H9 (cell line): Measurements from ENCODE around the gene CGB5. TPM values are rescaled to one million over a fixed set of nuclear protein-coding genes. Genes with fewer than 3 reads are reported as not detected.
A peak's percentile ranks its signal among the peaks of the same experiment; 100 is the strongest.

Experiments
- DNase-seq: peaks from one replicate; pipeline ENCODE4 v3.0.0-alpha.2; 2017
- H2AFZ ChIP-seq: one replicate; pipeline ENCODE4 v1.6.1; 2013; ENCODE audit warnings: mild to moderate bottlenecking, low read length, control low read depth, moderate library complexity
- H2AK5ac ChIP-seq: 2 replicates; pipeline ENCODE4 v1.6.1; 2013; ENCODE audit warnings: low read length, control low read depth, mixed read lengths; ENCODE audit not compliant: insufficient read length
- H2BK120ac ChIP-seq: one replicate; pipeline ENCODE4 v1.6.1; 2013; ENCODE audit warnings: low read depth, mild to moderate bottlenecking, low read length, control low read depth, inconsistent platforms; ENCODE audit not compliant: poor library complexity, severe bottlenecking
- H2BK12ac ChIP-seq: 2 replicates; pipeline ENCODE4 v1.6.1; 2013; ENCODE audit warnings: low read length, control low read depth, mixed read lengths, low read depth; ENCODE audit not compliant: insufficient read length
- H2BK15ac ChIP-seq: 2 replicates; pipeline ENCODE4 v1.6.1; 2013; ENCODE audit warnings: low read depth, low read length, control low read depth
- H2BK20ac ChIP-seq: one replicate; pipeline ENCODE4 v1.6.1; 2013; ENCODE audit warnings: low read depth, mild to moderate bottlenecking, low read length, control low read depth, inconsistent platforms; ENCODE audit not compliant: poor library complexity, severe bottlenecking
- H2BK5ac ChIP-seq: 2 replicates; pipeline ENCODE4 v1.6.1; 2013; ENCODE audit warnings: low read length, control low read depth, mixed read lengths; ENCODE audit not compliant: insufficient read length
- H3K14ac ChIP-seq: 2 replicates; pipeline ENCODE4 v1.6.1; 2013; ENCODE audit warnings: low read length, control low read depth; ENCODE audit not compliant: insufficient read depth
- H3K18ac ChIP-seq: 2 replicates; pipeline ENCODE4 v1.6.1; 2013; ENCODE audit warnings: low read depth, mild to moderate bottlenecking, mixed read lengths, low read length, control low read depth; ENCODE audit not compliant: insufficient read length
- H3K23ac ChIP-seq: 2 replicates; pipeline ENCODE4 v1.6.1; 2013; ENCODE audit warnings: low read length, control low read depth, mixed read lengths, low read depth; ENCODE audit not compliant: insufficient read length
- H3K23me2 ChIP-seq: 2 replicates; pipeline ENCODE4 v1.6.1; 2013; ENCODE audit warnings: low read depth, mild to moderate bottlenecking, mixed read lengths, low read length, control low read depth; ENCODE audit not compliant: insufficient read length, poor library complexity, severe bottlenecking
- H3K27ac ChIP-seq: 2 replicates; pipeline ENCODE4 v1.5.1; 2013; ENCODE audit warnings: low read length, control low read depth, mixed read lengths, low read depth; ENCODE audit not compliant: insufficient read length
- H3K27me3 ChIP-seq: 2 replicates; pipeline ENCODE4 v1.6.1; 2013; ENCODE audit warnings: low read length, control low read depth, inconsistent platforms; ENCODE audit not compliant: insufficient read depth
- H3K4ac ChIP-seq: 2 replicates; pipeline ENCODE4 v1.6.1; 2013; ENCODE audit warnings: low read depth, mild to moderate bottlenecking, control low read depth, inconsistent platforms, low read length, moderate library complexity
- H3K4me1 ChIP-seq: 2 replicates; pipeline ENCODE4 v1.6.1; 2013; ENCODE audit warnings: low read length, control low read depth, inconsistent platforms; ENCODE audit not compliant: insufficient read depth
- H3K4me2 ChIP-seq: 2 replicates; pipeline ENCODE4 v1.6.1; 2013; ENCODE audit warnings: low read length, control low read depth, mixed read lengths; ENCODE audit not compliant: insufficient read length, insufficient read depth
- H3K56ac ChIP-seq: 2 replicates; pipeline ENCODE4 v1.6.1; 2013; ENCODE audit warnings: low read depth, mild to moderate bottlenecking, mixed read lengths, low read length, control low read depth; ENCODE audit not compliant: insufficient read length
- H3K79me1 ChIP-seq: 2 replicates; pipeline ENCODE4 v1.6.1; 2013; ENCODE audit warnings: low read depth, mild to moderate bottlenecking, moderate library complexity, low read length, control low read depth, inconsistent platforms; ENCODE audit not compliant: insufficient read depth, poor library complexity, severe bottlenecking
- H3K79me2 ChIP-seq: 2 replicates; pipeline ENCODE4 v1.6.1; 2013; ENCODE audit warnings: low read length, control low read depth, inconsistent platforms; ENCODE audit not compliant: insufficient read depth
- H3K9ac ChIP-seq: 2 replicates; pipeline ENCODE4 v1.6.1; 2013; ENCODE audit warnings: low read length, control low read depth, mixed read lengths; ENCODE audit not compliant: insufficient read length; ENCODE audit errors: extremely low read depth
- H3K9me3 ChIP-seq: one replicate; pipeline ENCODE4 v1.6.1; 2013; ENCODE audit warnings: low read depth, low read length, inconsistent platforms; ENCODE audit not compliant: control insufficient read depth
- H3T11ph ChIP-seq: one replicate; pipeline ENCODE4 v1.6.1; 2013; ENCODE audit warnings: mild to moderate bottlenecking, low read length, control low read depth, inconsistent platforms
- H4K20me1 ChIP-seq: one replicate; pipeline ENCODE4 v1.6.1; 2013; ENCODE audit not compliant: control insufficient read depth, insufficient read length, insufficient read depth
- H4K5ac ChIP-seq: 2 replicates; pipeline ENCODE4 v1.6.1; 2013; ENCODE audit warnings: low read depth, mild to moderate bottlenecking, mixed read lengths, low read length, control low read depth; ENCODE audit not compliant: insufficient read length
- H4K8ac ChIP-seq: replicated peaks from 2 replicates; pipeline ENCODE4 v1.6.1; 2013; ENCODE audit warnings: low read length, control low read depth, mixed read lengths, low read depth; ENCODE audit not compliant: insufficient read length
- H4K91ac ChIP-seq: 2 replicates; pipeline ENCODE4 v1.6.1; 2013; ENCODE audit warnings: low read depth, mild to moderate bottlenecking, moderate library complexity, mixed read lengths, low read length, control low read depth; ENCODE audit not compliant: insufficient read length
- H3K27ac Mint-ChIP-seq, 3 experiments: 2 replicates in 2 of 3; 3 replicates in 1 of 3; pipeline ENCODE4 v1.8.0; 2020 to 2021; ENCODE audit warnings: mixed read lengths in 3 of 3, mild to moderate bottlenecking in 1 of 3, moderate library complexity in 1 of 3
- H3K27me3 Mint-ChIP-seq: 2 replicates; pipeline ENCODE4 v1.8.0; 2021; ENCODE audit warnings: low read depth, mild to moderate bottlenecking, moderate library complexity, mixed read lengths
- H3K36me3 Mint-ChIP-seq, 3 experiments: 2 replicates in 2 of 3; 3 replicates in 1 of 3; pipeline ENCODE4 v1.8.0; 2020 to 2021; ENCODE audit warnings: low read depth in 3 of 3, mixed read lengths in 3 of 3; ENCODE audit not compliant: insufficient read depth in 1 of 3
- H3K4me1 Mint-ChIP-seq, 2 experiments: 2 replicates each; pipeline ENCODE4 v1.8.0; 2020; ENCODE audit warnings: mixed read lengths in 2 of 2
- H3K4me3 Mint-ChIP-seq, 2 experiments: 2 replicates in 1 of 2; 3 replicates in 1 of 2; pipeline ENCODE4 v1.8.0; 2020 to 2021; ENCODE audit warnings: mild to moderate bottlenecking in 2 of 2, mixed read lengths in 2 of 2, moderate library complexity in 1 of 2
- H3K9me3 Mint-ChIP-seq, 2 experiments: 2 replicates in 1 of 2; 3 replicates in 1 of 2; pipeline ENCODE4 v1.8.0; 2020; ENCODE audit warnings: mild to moderate bottlenecking in 2 of 2, mixed read lengths in 2 of 2, moderate library complexity in 1 of 2
- WGBS: extraction: QIAGEN DNeasy Blood & Tissue Kit; methylation state at CpG from one replicate; pipeline ENCODE4 v1.1.7; 2013; ENCODE audit warnings: missing lambda C conversion rate, low lambda C conversion rate, mixed read lengths; ENCODE audit not compliant: insufficient read length; ENCODE audit errors: extremely low coverage; 5-methylcytosine and 5-hydroxymethylcytosine counted together
- total RNA-seq: library from RNA; stranded (reverse); gene quantifications from 2 replicates; pipeline ENCODE4 v1.2.1, GENCODE V29; 2021
- TF ChIP-seq, protein P1 (sequence below): fragments of 200-600 bp; sonication (generic); conservative IDR thresholded peaks from 3 replicates; pipeline ENCODE4 v1.8.0; 2021; ENCODE audit warnings: antibody characterized with exemption, mild to moderate bottlenecking

Gene CGB5
- total RNA-seq, 1 experiment from 2014 or later = not detected

DNA sequence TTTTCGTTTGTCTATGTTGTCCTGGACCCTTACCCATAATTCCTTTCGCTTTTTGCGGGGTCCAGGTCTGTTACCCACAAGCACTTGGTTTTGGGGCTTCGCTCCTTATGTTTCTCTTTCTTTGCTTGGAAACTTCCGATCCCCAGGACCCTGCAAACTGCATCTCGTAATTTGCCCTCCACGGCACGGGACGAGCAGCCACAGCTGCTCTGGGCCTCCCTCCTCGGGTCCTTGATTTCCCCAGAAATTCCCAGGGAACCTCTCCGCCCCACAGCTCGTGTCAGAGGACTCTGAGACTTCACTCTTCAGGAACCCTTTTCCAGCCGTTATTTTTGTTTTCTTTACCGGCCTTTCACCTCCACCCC is 42.2 kb downstream of the CGB5 start:
- Histone ChIP-seq H2AK5ac (no peak overlapping the region), H2BK20ac (no peak overlapping the region), H3K27ac (no peak overlapping the region), H2AFZ (no peak overlapping the region), H3K14ac (peak overlapping the region; percentile 88; the same call in 1 of the 2 replicates), H3K4ac (no peak overlapping the region; the same call in 1 of the 2 replicates), H3K27me3 (no peaks in the 10 kb centered on the region), H3K23ac (no peak overlapping the region), H3K4me2 (peak overlapping the region; percentile 90), H3K9me3 (no peaks in the 10 kb centered on the region), H3K79me2 (peaks cover 30% of the 10 kb centered on the region), H3K56ac (no peak overlapping the region), H3K18ac (peak overlapping the region; percentile 80), H4K8ac (no peak overlapping the region), H4K5ac (no peak overlapping the region), H3K23me2 (peaks cover 7% of the 10 kb centered on the region), H3K79me1 (peaks cover 6% of the 10 kb centered on the region), H2BK12ac (no peak overlapping the region), H2BK15ac (no peak overlapping the region), H2BK5ac (no peak overlapping the region), H2BK120ac (no peak overlapping the region), H4K91ac (no peak overlapping the region), H3K9ac (peak overlapping the region; percentile 89), H3K4me1 (peaks cover 2% of the 10 kb centered on the region; the same call in 1 of the 2 replicates), H4K20me1 (no peaks in the 10 kb centered on the region), H3T11ph (no peak overlapping the region)
- Mint-ChIP-seq H3K4me3 (peak overlapping the region; percentile 95 to 98), H3K36me3 (peaks cover 34 to 45% (median 41%) of the 10 kb centered on the region in 3 experiments), H3K27ac (peak overlapping the region; percentile 87 to 99 (median 98)), H3K9me3 (peaks cover 3% of the 10 kb centered on the region in 2 experiments; a peak in 3 of 5 replicates), H3K27me3 (peaks cover 14% of the 10 kb centered on the region), H3K4me1 (peaks cover 12 to 20% of the 10 kb centered on the region in 2 experiments)
- TF ChIP-seq, protein P1, sequence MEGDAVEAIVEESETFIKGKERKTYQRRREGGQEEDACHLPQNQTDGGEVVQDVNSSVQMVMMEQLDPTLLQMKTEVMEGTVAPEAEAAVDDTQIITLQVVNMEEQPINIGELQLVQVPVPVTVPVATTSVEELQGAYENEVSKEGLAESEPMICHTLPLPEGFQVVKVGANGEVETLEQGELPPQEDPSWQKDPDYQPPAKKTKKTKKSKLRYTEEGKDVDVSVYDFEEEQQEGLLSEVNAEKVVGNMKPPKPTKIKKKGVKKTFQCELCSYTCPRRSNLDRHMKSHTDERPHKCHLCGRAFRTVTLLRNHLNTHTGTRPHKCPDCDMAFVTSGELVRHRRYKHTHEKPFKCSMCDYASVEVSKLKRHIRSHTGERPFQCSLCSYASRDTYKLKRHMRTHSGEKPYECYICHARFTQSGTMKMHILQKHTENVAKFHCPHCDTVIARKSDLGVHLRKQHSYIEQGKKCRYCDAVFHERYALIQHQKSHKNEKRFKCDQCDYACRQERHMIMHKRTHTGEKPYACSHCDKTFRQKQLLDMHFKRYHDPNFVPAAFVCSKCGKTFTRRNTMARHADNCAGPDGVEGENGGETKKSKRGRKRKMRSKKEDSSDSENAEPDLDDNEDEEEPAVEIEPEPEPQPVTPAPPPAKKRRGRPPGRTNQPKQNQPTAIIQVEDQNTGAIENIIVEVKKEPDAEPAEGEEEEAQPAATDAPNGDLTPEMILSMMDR = no peak
- DNase-seq = no peak
- no CpG with 5 or more reads among the region's 14 CpGs for WGBS
